Measurements from ENCODE around the gene DUSP22.

Gene DUSP22

GRCh38 chr6:334536-335510 is 42.5 kb downstream of the DUSP22 start:
- Histone ChIP-seq H3K27me3 (ENCODE audit: insufficient read depth, low read length) (no peaks in the 10 kb centered on the region), H3K79me2 (ENCODE audit: control insufficient read depth, insufficient read depth, low read length, poor library complexity) (no peaks in the 10 kb centered on the region), H4K91ac (ENCODE audit: low read depth, low read length) (no peak overlapping the region), H3K4me1 (ENCODE audit: control insufficient read depth in 1 of 2, insufficient read depth in 2 of 2, low read length in 2 of 2) (peaks cover 0 to 2% of the 10 kb centered on the region in 2 experiments), H3K4me2 (ENCODE audit: low read length) (no peak overlapping the region), H3K9ac (ENCODE audit: low read length) (no peak overlapping the region), H2AFZ (ENCODE audit: insufficient read depth, low read length, poor library complexity) (no peak overlapping the region), H3K36me3 (ENCODE audit: control insufficient read depth in 1 of 2, insufficient read depth in 2 of 2, low read length in 2 of 2) (no peaks in the 10 kb centered on the region), H2BK12ac (ENCODE audit: low read length) (no peak overlapping the region), H4K8ac (ENCODE audit: low read depth, low read length) (no peak overlapping the region), H3K23ac (ENCODE audit: low read length) (no peak overlapping the region), H3K9me3 (ENCODE audit: insufficient read depth, low read depth, low read length) (peaks cover 19% of the 10 kb centered on the region), H3K4me3 (ENCODE audit: low read depth, low read length) (no peak overlapping the region), H3K79me1 (ENCODE audit: low read length) (no peaks in the 10 kb centered on the region), H3K18ac (ENCODE audit: low read length) (no peak overlapping the region), H2AK5ac (ENCODE audit: low read length) (no peak overlapping the region), H3K14ac (ENCODE audit: low read length) (no peak overlapping the region), H2BK5ac (ENCODE audit: low read depth, low read length, poor library complexity) (no peak overlapping the region), H2BK120ac (ENCODE audit: insufficient read depth, low read length, poor library complexity) (no peak overlapping the region), H3K4ac (ENCODE audit: low read depth, low read length) (no peak overlapping the region), H4K12ac (ENCODE audit: low read depth, low read length) (no peak overlapping the region), H3K27ac (ENCODE audit: low read depth, low read length) (no peak overlapping the region)
- WGBS (ENCODE audit: extremely low coverage, insufficient coverage, insufficient read length), result no CpG with 5 or more reads among the region's 10 CpGs
- no peak for DNase-seq

GRCh38 chr6:335572-335971 is 43.3 kb downstream of the DUSP22 start:
- WGBS (ENCODE audit: extremely low coverage, insufficient coverage, insufficient read length), result no CpG with 5 or more reads among the region's 6 CpGs

GRCh38 chr6:336159-337114 is 44.1 kb downstream of the DUSP22 start:
- H4K12ac ChIP-seq (ENCODE audit: low read depth, low read length), result no peak overlapping the region
- H2BK5ac ChIP-seq (ENCODE audit: low read depth, low read length, poor library complexity), result no peak overlapping the region
- no peak overlapping the region for H3K4ac ChIP-seq (ENCODE audit: low read depth, low read length)
- H3K23ac ChIP-seq (ENCODE audit: low read length), result no peak overlapping the region
- WGBS (ENCODE audit: extremely low coverage, insufficient coverage, insufficient read length), result no CpG with 5 or more reads among the region's 10 CpGs
- peaks cover 27% of the 10 kb centered on the region for H3K9me3 ChIP-seq (ENCODE audit: insufficient read depth, low read depth, low read length)
- peaks cover 0 to 2% of the 10 kb centered on the region in 2 experiments for H3K4me1 ChIP-seq (ENCODE audit: control insufficient read depth in 1 of 2, insufficient read depth in 2 of 2, low read length in 2 of 2)
- no peak overlapping the region for H2AK5ac ChIP-seq (ENCODE audit: low read length)
- H3K79me1 ChIP-seq (ENCODE audit: low read length), result no peaks in the 10 kb centered on the region
- H2AFZ ChIP-seq (ENCODE audit: insufficient read depth, low read length, poor library complexity), result no peak overlapping the region
- no peak overlapping the region for H3K27ac ChIP-seq (ENCODE audit: low read depth, low read length)
- H3K4me2 ChIP-seq (ENCODE audit: low read length), result no peak overlapping the region
- no peak overlapping the region for H3K4me3 ChIP-seq (ENCODE audit: low read depth, low read length)
- H4K91ac ChIP-seq (ENCODE audit: low read depth, low read length), result no peak overlapping the region
- H3K36me3 ChIP-seq (ENCODE audit: control insufficient read depth in 1 of 2, insufficient read depth in 2 of 2, low read length in 2 of 2), result peaks cover 0 to 3% of the 10 kb centered on the region in 2 experiments
- peak in 1 of 2 donors; percentile 15 for DNase-seq
- H2BK12ac ChIP-seq (ENCODE audit: low read length), result no peak overlapping the region
- H4K8ac ChIP-seq (ENCODE audit: low read depth, low read length), result no peak overlapping the region
- H3K9ac ChIP-seq (ENCODE audit: low read length), result no peak overlapping the region
- H3K18ac ChIP-seq (ENCODE audit: low read length), result no peak overlapping the region
- no peak overlapping the region for H3K14ac ChIP-seq (ENCODE audit: low read length)
- H2BK120ac ChIP-seq (ENCODE audit: insufficient read depth, low read length, poor library complexity), result no peak overlapping the region
- no peaks in the 10 kb centered on the region for H3K79me2 ChIP-seq (ENCODE audit: control insufficient read depth, insufficient read depth, low read length, poor library complexity)
- H3K27me3 ChIP-seq (ENCODE audit: insufficient read depth, low read length), result no peaks in the 10 kb centered on the region

More at GRCh38 chr6:335572-335971, 43.3 kb downstream of the DUSP22 start:
- no peaks in the 10 kb centered on the region for H3K79me1 ChIP-seq (ENCODE audit: low read length)
- H2BK12ac ChIP-seq (ENCODE audit: low read length), result no peak overlapping the region
- H3K9ac ChIP-seq (ENCODE audit: low read length), result no peak overlapping the region
- no peak overlapping the region for H4K91ac ChIP-seq (ENCODE audit: low read depth, low read length)
- DNase-seq, result no peak
- peaks cover 20% of the 10 kb centered on the region for H3K9me3 ChIP-seq (ENCODE audit: insufficient read depth, low read depth, low read length)
- peaks cover 0 to 2% of the 10 kb centered on the region in 2 experiments for H3K4me1 ChIP-seq (ENCODE audit: control insufficient read depth in 1 of 2, insufficient read depth in 2 of 2, low read length in 2 of 2)
- H3K18ac ChIP-seq (ENCODE audit: low read length), result no peak overlapping the region
- no peak overlapping the region for H3K23ac ChIP-seq (ENCODE audit: low read length)
- H3K4me3 ChIP-seq (ENCODE audit: low read depth, low read length), result no peak overlapping the region
- no peaks in the 10 kb centered on the region for H3K27me3 ChIP-seq (ENCODE audit: insufficient read depth, low read length)
- no peaks in the 10 kb centered on the region for H3K79me2 ChIP-seq (ENCODE audit: control insufficient read depth, insufficient read depth, low read length, poor library complexity)
- H4K12ac ChIP-seq (ENCODE audit: low read depth, low read length), result no peak overlapping the region
- no peak overlapping the region for H2BK120ac ChIP-seq (ENCODE audit: insufficient read depth, low read length, poor library complexity)
- H3K36me3 ChIP-seq (ENCODE audit: control insufficient read depth in 1 of 2, insufficient read depth in 2 of 2, low read length in 2 of 2), result no peaks in the 10 kb centered on the region
- H3K27ac ChIP-seq (ENCODE audit: low read depth, low read length), result no peak overlapping the region
- H2AFZ ChIP-seq (ENCODE audit: insufficient read depth, low read length, poor library complexity), result no peak overlapping the region
- no peak overlapping the region for H3K4me2 ChIP-seq (ENCODE audit: low read length)
- H4K8ac ChIP-seq (ENCODE audit: low read depth, low read length), result no peak overlapping the region
- no peak overlapping the region for H3K4ac ChIP-seq (ENCODE audit: low read depth, low read length)
- no peak overlapping the region for H2BK5ac ChIP-seq (ENCODE audit: low read depth, low read length, poor library complexity)
- no peak overlapping the region for H2AK5ac ChIP-seq (ENCODE audit: low read length)
- no peak overlapping the region for H3K14ac ChIP-seq (ENCODE audit: low read length)

GRCh38 chr6:337805-338368 is 45.6 kb downstream of the DUSP22 start:
- no peak overlapping the region for H3K14ac ChIP-seq (ENCODE audit: low read length)
- H3K23ac ChIP-seq (ENCODE audit: low read length), result no peak overlapping the region
- no peak overlapping the region for H4K91ac ChIP-seq (ENCODE audit: low read depth, low read length)
- H3K9ac ChIP-seq (ENCODE audit: low read length), result no peak overlapping the region
- no peak overlapping the region for H2BK120ac ChIP-seq (ENCODE audit: insufficient read depth, low read length, poor library complexity)
- H3K27me3 ChIP-seq (ENCODE audit: insufficient read depth, low read length), result no peaks in the 10 kb centered on the region
- H3K79me1 ChIP-seq (ENCODE audit: low read length), result no peaks in the 10 kb centered on the region
- no peak overlapping the region for H2AFZ ChIP-seq (ENCODE audit: insufficient read depth, low read length, poor library complexity)
- H2BK12ac ChIP-seq (ENCODE audit: low read length), result no peak overlapping the region
- peaks cover 32% of the 10 kb centered on the region for H3K9me3 ChIP-seq (ENCODE audit: insufficient read depth, low read depth, low read length)
- peaks cover 0 to 2% of the 10 kb centered on the region in 2 experiments for H3K4me1 ChIP-seq (ENCODE audit: control insufficient read depth in 1 of 2, insufficient read depth in 2 of 2, low read length in 2 of 2)
- H3K4ac ChIP-seq (ENCODE audit: low read depth, low read length), result no peak overlapping the region
- H3K4me3 ChIP-seq (ENCODE audit: low read depth, low read length), result no peak overlapping the region
- no peak overlapping the region for H4K8ac ChIP-seq (ENCODE audit: low read depth, low read length)
- no CpG with 5 or more reads among the region's 10 CpGs for WGBS (ENCODE audit: extremely low coverage, insufficient coverage, insufficient read length)
- no peaks in the 10 kb centered on the region for H3K79me2 ChIP-seq (ENCODE audit: control insufficient read depth, insufficient read depth, low read length, poor library complexity)
- H2AK5ac ChIP-seq (ENCODE audit: low read length), result no peak overlapping the region
- peak in 1 of 2 donors; percentile 18 for DNase-seq
- no peak overlapping the region for H3K27ac ChIP-seq (ENCODE audit: low read depth, low read length)
- no peak overlapping the region for H4K12ac ChIP-seq (ENCODE audit: low read depth, low read length)
- H3K36me3 ChIP-seq (ENCODE audit: control insufficient read depth in 1 of 2, insufficient read depth in 2 of 2, low read length in 2 of 2), result peaks cover 0 to 3% of the 10 kb centered on the region in 2 experiments
- H3K18ac ChIP-seq (ENCODE audit: low read length), result no peak overlapping the region
- H2BK5ac ChIP-seq (ENCODE audit: low read depth, low read length, poor library complexity), result no peak overlapping the region
- no peak overlapping the region for H3K4me2 ChIP-seq (ENCODE audit: low read length)
